Activated CD8-positive, alpha-beta memory T cell treated with anti-CD3 and anti-CD28 coated beads, Interleukin-2, amount 50 U/mL, for 24 hours (primary cell): ENCODE data around the gene HSBP1.

Source experiments
- DNase-seq: peaks from one replicate; pipeline ENCODE4 v3.0.0-alpha.2; 2020; ENCODE audit errors: extremely low read depth

The HSBP1 gene

DNA sequence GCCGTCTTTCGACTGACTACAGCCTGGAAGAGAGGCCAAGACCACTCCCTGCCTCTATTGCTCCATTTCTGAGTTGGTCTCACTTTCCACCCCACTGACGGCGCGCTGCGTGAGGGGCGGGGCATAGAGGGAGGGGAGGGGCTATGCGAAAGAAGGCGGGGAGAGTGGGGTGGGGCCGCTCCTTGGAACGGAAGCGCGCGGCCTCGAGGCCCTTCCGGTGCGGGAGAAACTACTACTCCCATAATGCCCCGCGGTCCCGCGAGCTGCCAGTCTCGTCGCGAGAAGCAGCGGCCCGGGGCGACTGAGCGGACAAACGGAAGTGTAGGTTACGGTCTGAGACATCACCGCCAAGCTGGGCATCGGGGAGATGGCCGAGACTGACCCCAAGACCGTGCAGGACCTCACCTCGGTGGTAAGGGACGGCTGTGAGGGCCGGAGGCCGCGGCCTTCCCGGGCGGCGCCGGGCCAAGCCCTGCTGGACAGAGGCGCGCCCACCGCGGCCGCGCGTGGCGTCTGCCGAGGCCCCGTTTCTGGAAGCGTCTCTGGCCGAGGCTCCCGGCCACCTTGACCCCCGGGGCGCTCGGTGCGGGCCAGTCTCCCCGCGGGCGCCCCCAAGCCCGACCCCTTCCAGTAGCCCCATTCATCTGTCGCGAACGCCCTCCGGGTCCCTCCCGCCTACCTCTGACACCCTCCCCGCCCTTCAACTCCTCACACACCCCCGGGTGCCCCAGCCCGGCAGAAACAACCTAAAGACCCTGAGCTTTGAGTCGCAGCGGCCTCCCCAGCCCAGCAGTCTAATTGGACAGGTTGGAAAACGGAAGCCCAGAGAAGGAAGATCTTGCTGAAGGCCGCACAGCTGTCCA lies at the start of gene HSBP1:
HSBP1 (plus strand) TSS at position 269 of the 863 bp plus-strand sequence; CDS start at position 368, 99 bp downstream.
- DNase-seq: peak; percentile 80

DNA sequence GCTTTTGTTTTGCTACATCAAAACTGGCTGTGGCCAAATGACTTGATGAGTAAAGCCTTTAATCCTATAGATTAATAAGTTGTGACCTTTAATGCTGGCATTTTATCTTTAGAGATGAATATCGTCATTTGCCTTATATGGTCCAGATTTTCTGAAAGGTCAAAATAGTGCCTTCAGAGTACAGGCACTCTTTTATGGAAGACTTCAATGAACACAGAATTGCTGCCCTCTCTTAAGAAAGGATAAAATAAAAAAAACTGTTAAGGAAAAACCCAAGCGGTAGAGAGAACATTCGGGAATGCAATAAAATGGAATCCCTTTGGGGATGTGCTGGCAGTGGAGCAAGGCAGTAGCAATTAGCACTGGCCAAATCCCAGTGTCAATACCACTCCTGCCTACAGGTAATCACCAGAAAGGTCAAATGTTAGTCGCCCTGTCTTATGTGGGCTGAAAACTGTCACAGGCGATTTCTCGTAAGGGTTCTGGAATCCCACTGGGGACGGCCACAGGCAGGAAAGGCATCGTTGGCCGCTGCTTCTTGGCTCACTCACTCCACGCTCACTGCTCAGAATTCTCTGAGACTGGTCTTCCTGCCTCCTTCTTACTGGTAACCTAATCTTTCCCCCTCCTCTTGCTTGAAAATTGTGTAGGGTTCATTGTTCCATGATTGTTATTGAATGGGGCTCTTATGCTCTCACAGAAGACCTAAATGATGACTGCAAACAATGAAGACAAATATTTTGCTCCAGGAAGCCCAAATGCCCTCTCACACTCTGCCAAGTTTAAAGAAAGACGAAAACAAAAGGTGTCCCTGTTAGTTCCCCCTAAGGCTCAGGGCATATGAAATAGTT lies 45.4 kb upstream of the HSBP1 start:
- DNase-seq: no peak

- DNase-seq: no peak
These were observed 44.8 kb upstream of the HSBP1 start for GRCh38 chr16:83762992-83763358.

DNA sequence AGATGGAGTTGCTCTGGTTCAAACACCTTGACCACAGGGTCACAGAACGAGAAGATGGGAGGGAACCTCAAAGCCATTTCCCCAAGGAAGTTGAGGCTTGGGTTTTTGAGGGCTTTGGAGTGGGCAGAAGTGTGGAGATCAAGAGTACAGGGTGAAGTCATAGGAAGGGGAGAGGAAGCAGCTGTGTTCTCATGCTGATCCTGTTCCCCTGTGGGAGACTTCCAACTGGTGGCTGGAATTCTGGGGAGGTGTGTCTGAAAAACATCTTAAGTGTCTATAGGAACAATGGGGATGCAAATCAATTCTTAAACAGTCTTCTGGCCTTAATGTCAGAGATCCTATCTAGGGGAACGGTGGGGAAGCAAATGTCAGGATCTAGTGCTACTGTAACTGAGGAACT lies 38.8 kb upstream of the HSBP1 start:
- DNase-seq: no peak

DNA sequence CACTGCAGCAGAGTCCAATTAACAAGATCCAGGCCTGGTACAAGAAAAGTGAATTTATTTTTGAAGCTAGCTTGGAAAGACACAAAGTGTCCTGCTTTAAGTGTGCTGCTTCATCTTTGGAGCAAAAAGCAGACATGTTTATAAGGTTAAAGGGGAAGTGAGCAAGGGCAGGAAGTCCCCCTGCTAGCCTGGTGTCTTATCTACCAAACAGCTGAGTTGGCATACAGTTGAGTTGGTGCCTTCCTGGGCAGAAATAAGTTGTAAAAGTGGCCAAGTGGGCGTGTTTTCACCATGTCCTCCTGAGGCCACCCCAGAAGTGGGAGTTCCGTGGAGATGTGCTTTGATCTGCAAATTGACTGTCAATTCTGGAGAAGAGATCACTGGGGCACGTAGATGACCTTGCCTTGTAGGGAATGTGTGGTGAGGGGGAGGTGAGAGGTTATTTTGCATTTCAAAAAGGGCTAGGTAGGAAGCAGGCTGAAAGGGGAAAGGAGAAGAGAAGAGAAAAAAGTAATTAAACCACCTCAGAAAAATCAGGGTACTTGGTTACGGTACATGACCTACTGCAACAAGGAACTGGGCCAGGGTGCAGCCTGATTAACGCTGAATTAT lies 38.3 kb upstream of the HSBP1 start:
- no peak for DNase-seq

GRCh38 chr16:83771306-83771942 lies 36.4 kb upstream of the HSBP1 start:
- DNase-seq: no peak

DNA sequence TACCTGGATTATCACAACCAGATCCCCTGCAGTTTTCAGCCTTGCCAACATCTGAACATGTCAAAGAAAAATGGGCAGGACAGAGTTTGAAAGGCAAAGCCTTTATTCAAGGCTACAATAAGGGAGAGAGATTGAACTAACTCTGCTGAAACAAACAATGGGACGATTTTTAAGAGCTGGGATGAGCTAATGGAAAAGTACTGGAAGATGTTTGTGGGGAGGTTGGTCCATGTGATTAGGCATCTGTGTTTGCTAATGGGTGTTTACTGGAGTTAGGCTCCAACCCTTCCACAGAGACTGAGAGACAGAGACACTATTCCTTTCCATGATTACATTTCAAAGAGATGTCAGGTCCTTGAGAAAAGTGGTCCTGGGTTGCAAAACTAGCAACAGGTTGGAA lies 35.0 kb upstream of the HSBP1 start:
- DNase-seq: no peak

GRCh38 chr16:83774066-83774465 lies 33.7 kb upstream of the HSBP1 start:
- DNase-seq: no peak

DNA sequence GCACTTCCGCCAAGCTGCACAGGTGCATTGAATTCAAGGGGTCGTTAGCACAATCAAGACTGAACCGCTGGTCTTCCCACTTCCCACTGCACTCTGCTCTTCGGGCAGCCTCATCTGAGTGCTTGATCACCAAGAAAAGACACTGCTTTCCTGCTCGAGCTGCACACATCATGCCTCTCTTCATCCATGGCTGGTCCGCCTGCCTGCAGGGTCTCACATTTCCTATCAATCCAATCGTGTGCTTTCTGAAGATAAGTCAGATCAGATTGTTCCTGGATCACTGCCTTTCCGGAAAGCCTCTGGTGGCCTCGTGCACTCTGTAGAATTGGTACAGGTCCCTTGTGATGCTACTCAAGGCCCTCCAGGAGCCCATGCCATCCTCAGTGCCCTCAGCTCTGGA lies 30.8 kb upstream of the HSBP1 start:
- DNase-seq: no peak

- DNase-seq: no peak
These were observed 27.9 kb upstream of the HSBP1 start for GRCh38 chr16:83779886-83780285.

DNA sequence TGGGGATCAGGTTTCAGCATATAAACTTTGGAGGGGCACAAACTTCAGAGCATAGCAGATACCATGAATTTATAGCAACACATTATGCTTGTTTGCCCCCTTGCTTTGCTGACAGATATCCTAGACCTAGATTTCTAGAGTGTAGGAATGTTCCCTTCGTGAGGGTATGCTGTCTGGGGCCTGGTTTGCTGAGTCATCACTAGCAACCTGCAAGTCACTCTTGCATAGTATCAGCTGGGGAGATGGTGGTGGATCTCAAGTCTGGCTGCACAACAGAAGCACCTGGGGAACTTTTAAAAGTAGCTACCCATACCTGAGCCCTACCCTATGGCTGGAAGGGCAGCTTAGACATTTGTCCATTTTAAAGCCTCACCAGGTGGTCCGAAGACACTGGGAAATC lies 22.3 kb upstream of the HSBP1 start:
- DNase-seq: no peak

DNA sequence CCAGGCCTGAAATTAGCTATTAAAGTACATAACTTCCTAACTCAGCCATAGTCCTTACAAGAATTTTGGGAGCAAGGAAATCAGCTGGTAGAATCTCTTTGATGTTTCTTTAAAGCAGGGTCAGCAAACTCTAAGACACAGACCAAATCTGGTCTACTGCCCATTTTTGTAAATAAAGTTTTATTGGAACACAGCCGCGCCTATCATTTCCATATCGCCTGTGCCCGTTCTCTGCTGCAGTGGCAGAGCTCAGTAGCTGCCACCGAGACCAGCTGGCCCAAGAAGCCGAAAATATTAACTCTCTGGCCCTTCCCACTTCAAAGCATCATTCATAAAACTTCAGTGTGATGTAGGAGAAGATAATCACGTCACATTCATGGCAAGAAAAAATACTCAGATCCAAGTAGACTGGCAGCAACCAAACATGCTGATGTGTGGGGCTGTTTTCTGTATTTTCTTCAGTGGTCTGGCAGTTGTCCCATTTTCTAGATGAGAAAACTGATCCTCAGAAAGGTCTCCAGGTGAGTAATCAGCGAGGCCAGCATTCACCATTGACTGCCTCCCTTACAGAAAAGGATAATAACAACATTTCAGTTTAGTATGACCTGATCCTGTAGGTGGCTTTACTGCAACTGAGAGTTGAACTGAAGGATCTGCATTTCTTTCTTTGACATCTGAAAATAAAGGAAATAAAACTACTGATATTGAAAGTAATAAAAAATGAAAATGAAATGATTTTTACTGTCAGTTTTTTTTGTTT lies 18.0 kb upstream of the HSBP1 start:
- no peak for DNase-seq

DNA sequence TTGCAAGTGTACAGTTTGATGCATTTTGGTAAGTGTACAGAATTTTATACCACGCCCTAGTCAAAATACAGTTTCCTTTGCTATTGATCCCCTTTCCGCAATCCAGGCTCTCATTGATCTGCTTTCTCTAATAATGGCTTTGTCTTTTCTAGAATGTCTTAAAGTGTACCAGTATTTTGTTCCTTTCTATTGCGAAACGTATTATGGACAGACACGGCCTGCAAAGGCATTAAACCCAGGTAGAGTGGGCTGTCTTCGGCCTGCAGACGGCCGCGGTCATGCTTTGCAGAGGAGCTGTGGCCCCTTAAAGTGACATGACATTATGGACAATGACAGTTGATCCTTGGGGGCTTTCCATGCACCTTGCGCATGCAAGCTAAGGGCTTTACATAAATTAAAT lies 15.9 kb upstream of the HSBP1 start:
- no peak for DNase-seq

GRCh38 chr16:83792391-83792790 lies 15.4 kb upstream of the HSBP1 start:
- no peak for DNase-seq

- DNase-seq: no peak
These were observed 14.6 kb upstream of the HSBP1 start for GRCh38 chr16:83793179-83793578.

DNA sequence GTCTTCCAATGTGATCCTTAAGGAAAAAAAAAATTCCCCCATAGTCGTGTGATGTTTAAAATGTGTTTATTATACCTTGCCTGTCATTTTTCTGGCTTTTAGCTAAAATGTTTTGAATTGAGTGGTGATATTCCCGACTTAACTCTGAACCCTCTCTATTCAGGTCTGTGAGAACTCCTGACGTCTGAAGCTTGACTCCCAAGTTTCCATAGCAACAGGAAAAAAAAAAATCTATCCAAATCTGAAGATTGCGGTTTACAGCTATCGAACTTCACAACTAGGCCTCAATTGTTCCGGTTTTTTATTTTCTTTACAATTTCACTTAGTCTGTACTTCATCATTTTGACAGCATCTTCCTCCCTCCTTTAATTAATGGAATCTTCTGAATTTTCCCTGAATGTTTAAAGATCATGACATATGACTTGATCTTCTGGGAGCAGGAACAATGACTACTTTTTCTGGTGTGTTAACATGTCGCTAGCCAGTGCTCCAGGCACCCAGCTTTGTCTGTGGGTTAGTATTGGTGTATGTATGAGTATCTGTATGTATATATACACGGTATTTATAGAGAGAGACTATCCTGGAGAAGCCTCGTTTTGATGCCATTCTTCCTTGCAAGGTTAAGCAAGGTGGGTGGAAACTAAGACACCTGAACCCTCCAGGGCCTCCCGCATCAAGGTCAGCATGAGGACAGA lies 12.8 kb upstream of the HSBP1 start:
- DNase-seq: no peak

DNA sequence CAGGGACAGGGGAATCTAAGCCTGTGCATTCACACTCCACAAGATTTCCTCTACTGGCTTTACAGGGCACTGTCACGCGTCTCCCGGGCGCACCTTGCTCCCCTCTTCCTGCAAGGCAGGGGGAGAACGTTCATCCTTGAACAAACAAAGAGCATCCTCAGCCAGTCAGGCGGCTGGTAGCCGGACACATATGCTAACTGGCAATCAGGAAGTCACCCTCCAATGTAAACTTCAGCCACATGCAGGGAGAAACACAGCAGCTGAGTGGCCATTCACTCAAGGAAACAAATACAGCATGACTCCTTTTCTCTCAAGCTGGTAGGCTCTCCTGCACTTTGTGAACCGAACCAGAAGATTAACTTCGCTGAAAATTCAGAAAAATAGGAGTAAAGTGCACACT lies 10.8 kb upstream of the HSBP1 start:
- DNase-seq: no peak

GRCh38 chr16:83799336-83799735 lies 8.4 kb upstream of the HSBP1 start:
- DNase-seq: no peak

- DNase-seq: no peak
These were observed 5.6 kb upstream of the HSBP1 start for GRCh38 chr16:83802135-83802534.

DNA sequence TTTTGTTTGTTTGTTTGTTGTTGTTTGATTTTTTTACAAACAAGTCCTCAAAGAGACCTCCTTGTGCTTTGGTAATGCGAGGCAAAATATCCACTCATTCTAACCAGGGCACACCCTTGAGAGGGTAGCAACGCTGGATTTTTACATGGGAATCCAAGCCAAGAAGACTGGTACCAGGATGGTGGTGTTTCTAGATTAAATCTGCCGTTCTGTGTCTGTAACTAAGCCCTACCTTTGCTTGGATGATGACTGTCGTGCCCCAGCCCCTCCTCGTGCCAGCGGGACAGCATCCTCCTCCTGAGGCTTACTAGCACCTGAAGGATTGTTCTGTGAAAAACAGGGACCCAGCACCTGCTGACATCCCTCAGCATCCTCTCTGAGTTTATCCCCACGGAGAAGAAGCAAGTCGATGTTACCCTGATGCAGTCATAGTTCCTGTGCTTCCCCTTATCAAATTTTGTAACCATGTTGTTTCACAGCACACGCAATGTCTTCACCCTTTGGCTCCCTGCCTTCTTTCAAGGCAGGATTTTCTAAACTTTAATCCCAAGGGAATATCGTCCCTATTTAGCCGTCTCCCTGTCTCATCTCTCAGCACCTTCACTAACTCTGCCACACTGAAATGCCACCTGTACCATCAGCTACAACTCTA lies 5.1 kb upstream of the HSBP1 start:
- no peak for DNase-seq
